MG63 (cell line): Measurements from ENCODE around the gene PLAGL2. TPM values are rescaled to one million over a fixed set of nuclear protein-coding genes. Genes with fewer than 3 reads are reported as not detected.
"Not testable (repeated sequence)": the region's sequence is repeated elsewhere in the genome, so short reads cannot be mapped to it uniquely, and the experiment has no call there.

Experiments used
- DNase-seq: peaks from one replicate; pipeline ENCODE4 v3.0.0-alpha.2; 2020
- H3K27me3 ChIP-seq: fragments of 250-450 bp; sonication (Bioruptor Pico); 2 replicates; pipeline ENCODE4 v1.5.1; 2020; ENCODE audit warnings: mild to moderate bottlenecking, moderate library complexity
- H3K36me3 ChIP-seq: fragments of 250-450 bp; sonication (Bioruptor Pico); 2 replicates; pipeline ENCODE4 v1.5.1; 2020; ENCODE audit warnings: mild to moderate bottlenecking, moderate library complexity
- H3K4me3 ChIP-seq: fragments of 250-450 bp; sonication (Bioruptor Pico); 2 replicates; pipeline ENCODE4 v1.5.1; 2020; ENCODE audit warnings: mild to moderate bottlenecking, moderate library complexity
- H3K9me3 ChIP-seq: fragments of 250-450 bp; sonication (Bioruptor Pico); 2 replicates; pipeline ENCODE4 v1.5.1; 2020; ENCODE audit warnings: mild to moderate bottlenecking, moderate library complexity
- total RNA-seq: library from RNA; depleted of rRNA; stranded (reverse); fragments of >200 nt; shearing (Covaris generic); gene quantifications from 2 replicates; pipeline ENCODE4 v1.2.3, GENCODE V29; 2014; ENCODE audit warnings: low replicate concordance

PLAGL2 gene
- total RNA-seq, 1 experiment from 2014 or later, result 0.40 TPM

- DNase-seq, result no peak
- peaks cover 32% of the 10 kb centered on the region for H3K36me3 ChIP-seq
- no peak overlapping the region for H3K4me3 ChIP-seq
- H3K9me3 ChIP-seq, result no peaks in the 10 kb centered on the region
- H3K27me3 ChIP-seq, result no peaks in the 10 kb centered on the region
Observed at GRCh38 chr20:32193996-32194395, 13.5 kb downstream of the PLAGL2 start.

- not testable (repeated sequence) for H3K4me3 ChIP-seq, DNase-seq, H3K9me3 ChIP-seq, H3K27me3 ChIP-seq
- H3K36me3 ChIP-seq, result peaks cover 28% of the 10 kb centered on the region
Observed at GRCh38 chr20:32193336-32193735, 14.2 kb downstream of the PLAGL2 start.

GRCh38 chr20:32192698-32193097 lies 14.8 kb downstream of the PLAGL2 start:
- H3K27me3 ChIP-seq, result no peaks in the 10 kb centered on the region
- H3K9me3 ChIP-seq, result no peaks in the 10 kb centered on the region
- H3K36me3 ChIP-seq, result peaks cover 22% of the 10 kb centered on the region
- no peak overlapping the region for H3K4me3 ChIP-seq
- DNase-seq, result no peak

GRCh38 chr20:32191873-32192272 lies 15.7 kb downstream of the PLAGL2 start:
- DNase-seq, result no peak

GRCh38 chr20:32191422-32191821 lies 16.1 kb downstream of the PLAGL2 start:
- H3K27me3 ChIP-seq, result no peaks in the 10 kb centered on the region
- no peaks in the 10 kb centered on the region for H3K9me3 ChIP-seq
- peaks cover 14% of the 10 kb centered on the region for H3K36me3 ChIP-seq
- no peak overlapping the region for H3K4me3 ChIP-seq
- no peak for DNase-seq

More at GRCh38 chr20:32191873-32192272, 15.7 kb downstream of the PLAGL2 start:
- no peaks in the 10 kb centered on the region for H3K27me3 ChIP-seq
- H3K36me3 ChIP-seq, result peaks cover 14% of the 10 kb centered on the region
- H3K4me3 ChIP-seq, result no peak overlapping the region
- H3K9me3 ChIP-seq, result no peaks in the 10 kb centered on the region

GRCh38 chr20:32190616-32191415 lies 16.7 kb downstream of the PLAGL2 start:
- DNase-seq, result no peak
- Histone ChIP-seq H3K9me3 (no peaks in the 10 kb centered on the region), H3K36me3 (peaks cover 10% of the 10 kb centered on the region), H3K4me3 (no peak overlapping the region), H3K27me3 (no peaks in the 10 kb centered on the region)

- Histone ChIP-seq H3K27me3 (no peaks in the 10 kb centered on the region), H3K9me3 (no peaks in the 10 kb centered on the region), H3K36me3 (peaks cover 3% of the 10 kb centered on the region; the same call in 1 of the 2 replicates), H3K4me3 (no peak overlapping the region)
- DNase-seq, result no peak
Observed at GRCh38 chr20:32189691-32190615, 17.6 kb downstream of the PLAGL2 start.

GRCh38 chr20:32189123-32189410 lies 18.5 kb downstream of the PLAGL2 start:
- no peaks in the 10 kb centered on the region for H3K27me3 ChIP-seq
- H3K9me3 ChIP-seq, result no peaks in the 10 kb centered on the region
- no peak overlapping the region for H3K4me3 ChIP-seq
- no peak for DNase-seq
- 0 out of 2 replicates have a peak, but pooled peaks cover 3% of the 10 kb centered on the region for H3K36me3 ChIP-seq

- Histone ChIP-seq H3K9me3 (no peaks in the 10 kb centered on the region), H3K27me3 (no peaks in the 10 kb centered on the region), H3K4me3 (no peak overlapping the region), H3K36me3 (0 out of 2 replicates have a peak, but pooled peaks cover 3% of the 10 kb centered on the region)
- no peak for DNase-seq
Observed at GRCh38 chr20:32188376-32189122, 19.0 kb downstream of the PLAGL2 start.

- Histone ChIP-seq H3K36me3 (no peaks in the 10 kb centered on the region), H3K4me3 (no peak overlapping the region), H3K27me3 (no peaks in the 10 kb centered on the region), H3K9me3 (no peaks in the 10 kb centered on the region)
- no peak for DNase-seq
Observed at GRCh38 chr20:32186506-32186905, 21.0 kb downstream of the PLAGL2 start.

- DNase-seq, result no peak
- H3K9me3 ChIP-seq, result no peaks in the 10 kb centered on the region
- no peaks in the 10 kb centered on the region for H3K36me3 ChIP-seq
- no peak overlapping the region for H3K4me3 ChIP-seq
- H3K27me3 ChIP-seq, result no peaks in the 10 kb centered on the region
Observed at GRCh38 chr20:32184961-32185603, 22.5 kb downstream of the PLAGL2 start.

GRCh38 chr20:32183947-32184635 lies 23.5 kb downstream of the PLAGL2 start:
- Histone ChIP-seq H3K4me3 (no peak overlapping the region), H3K36me3 (no peaks in the 10 kb centered on the region)
- DNase-seq, result no peak

GRCh38 chr20:32181606-32182005 lies 25.9 kb downstream of the PLAGL2 start:
- Histone ChIP-seq H3K36me3 (no peaks in the 10 kb centered on the region), H3K27me3 (no peaks in the 10 kb centered on the region), H3K4me3 (no peak overlapping the region), H3K9me3 (no peaks in the 10 kb centered on the region)
- no peak for DNase-seq

More at GRCh38 chr20:32183947-32184635, 23.5 kb downstream of the PLAGL2 start:
- no peaks in the 10 kb centered on the region for H3K9me3 ChIP-seq
- H3K27me3 ChIP-seq, result no peaks in the 10 kb centered on the region

GRCh38 chr20:32179934-32180333 lies 27.6 kb downstream of the PLAGL2 start:
- Histone ChIP-seq H3K4me3 (no peak overlapping the region), H3K27me3 (no peaks in the 10 kb centered on the region), H3K36me3 (no peaks in the 10 kb centered on the region), H3K9me3 (no peaks in the 10 kb centered on the region)
- DNase-seq, result no peak

GRCh38 chr20:32179515-32179914 lies 28.0 kb downstream of the PLAGL2 start:
- no peak for DNase-seq

GRCh38 chr20:32177696-32178095 lies 29.8 kb downstream of the PLAGL2 start:
- H3K27me3 ChIP-seq, H3K36me3 ChIP-seq, H3K4me3 ChIP-seq, H3K9me3 ChIP-seq, DNase-seq: not testable (repeated sequence)

More at GRCh38 chr20:32179515-32179914, 28.0 kb downstream of the PLAGL2 start:
- H3K36me3 ChIP-seq, result no peaks in the 10 kb centered on the region
- no peaks in the 10 kb centered on the region for H3K9me3 ChIP-seq
- no peaks in the 10 kb centered on the region for H3K27me3 ChIP-seq
- no peak overlapping the region for H3K4me3 ChIP-seq
